ENCODE data around the gene POU3F3. TPM values are rescaled to one million over a fixed set of nuclear protein-coding genes. Genes with fewer than 3 reads are reported as not detected.

The POU3F3 gene
- total RNA-seq, 1 experiment from 2014 or later, result 0.36 TPM

DNA sequence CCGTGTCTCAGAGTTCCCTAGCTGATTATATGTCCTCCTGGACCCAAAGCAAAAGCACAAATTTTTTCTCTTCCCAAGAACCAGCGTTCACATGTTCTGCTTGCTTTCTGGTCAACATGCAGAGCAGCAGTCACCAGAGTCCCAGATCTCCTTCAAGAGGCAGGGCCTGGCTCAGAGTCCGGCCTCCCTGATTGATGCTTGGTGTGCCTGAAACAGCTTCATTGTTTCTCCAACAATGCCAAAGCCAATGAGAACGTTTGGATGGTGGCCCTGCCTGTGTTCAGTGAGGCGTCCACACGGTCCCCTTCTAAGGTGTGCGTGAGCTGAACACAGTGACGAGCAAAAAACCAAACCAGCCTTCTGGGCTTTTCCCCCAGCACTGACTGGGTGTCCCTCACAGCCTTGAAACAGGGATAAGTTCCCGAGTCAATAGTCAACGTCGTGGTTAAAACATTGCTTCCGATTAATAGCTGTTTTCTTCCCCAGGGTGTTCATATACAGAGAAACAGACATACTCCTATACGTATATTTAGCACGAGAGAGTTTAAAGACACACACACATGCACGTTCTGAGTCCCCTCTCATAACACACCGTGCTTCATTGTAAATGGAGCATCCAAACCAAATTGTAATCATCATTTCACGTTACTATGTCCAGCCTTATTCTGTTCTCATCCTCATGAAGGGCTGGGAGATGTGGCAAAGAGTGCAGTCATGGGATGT lies 19.3 kb upstream of the POU3F3 start:
- CTCF ChIA-PET, result no interaction called here
- no peak for ATAC-seq

DNA sequence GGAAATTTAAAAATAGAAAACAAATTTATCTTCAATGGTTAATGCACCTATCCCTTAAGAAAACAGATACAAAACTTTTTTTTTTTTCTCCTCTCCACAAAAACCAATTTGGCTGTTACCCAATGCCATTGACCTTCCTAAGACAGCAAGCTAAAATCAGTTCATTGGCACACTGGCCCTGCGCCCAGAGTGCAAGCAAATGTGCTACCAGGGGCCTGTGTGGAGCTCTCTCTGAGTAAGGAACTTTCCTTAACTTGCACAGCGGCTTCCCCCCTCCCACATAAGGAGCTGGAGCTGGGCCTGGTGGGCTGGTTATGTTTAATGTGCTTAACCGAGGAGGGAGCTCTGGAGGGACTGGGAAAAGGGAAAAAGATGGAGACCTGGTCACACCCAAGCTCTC lies 17.6 kb upstream of the POU3F3 start:
- DNase-seq (ENCODE audit: low read depth, low spot score), result no peak
- Histone ChIP-seq H3K4me3 (ENCODE audit: low read depth in 2 of 2, low read length in 2 of 2) (no peak overlapping the region), H3K9me3 (ENCODE audit: control insufficient read depth, insufficient read depth, low read depth, low read length) (no peaks in the 10 kb centered on the region), H3K4me1 (ENCODE audit: control insufficient read depth, insufficient read depth, low read length) (no peaks in the 10 kb centered on the region), H3K27me3 (ENCODE audit: control insufficient read depth, insufficient read depth, low read length) (peaks cover 4% of the 10 kb centered on the region), H3K27ac (ENCODE audit: low read length) (no peak overlapping the region), H3K36me3 (ENCODE audit: control insufficient read depth, insufficient read depth, low read length) (no peaks in the 10 kb centered on the region)
- intact Hi-C loops (cut with micrococcal nuclease; ENCODE audit: unreplicated experiment) (no loop called here), in situ Hi-C loops (cut with HindIII; ENCODE audit: low pct_unique_long_range_greater_than_20kb, low sequenced_read_pairs) (no loop called here)
- ATAC-seq, result no peak
- TF ChIP-seq POLR2AphosphoS5 (IDR thresholded peaks at IDR 0.05; ENCODE audit: low read depth, low read length), result no peak
- TF ChIP-seq, protein P1, sequence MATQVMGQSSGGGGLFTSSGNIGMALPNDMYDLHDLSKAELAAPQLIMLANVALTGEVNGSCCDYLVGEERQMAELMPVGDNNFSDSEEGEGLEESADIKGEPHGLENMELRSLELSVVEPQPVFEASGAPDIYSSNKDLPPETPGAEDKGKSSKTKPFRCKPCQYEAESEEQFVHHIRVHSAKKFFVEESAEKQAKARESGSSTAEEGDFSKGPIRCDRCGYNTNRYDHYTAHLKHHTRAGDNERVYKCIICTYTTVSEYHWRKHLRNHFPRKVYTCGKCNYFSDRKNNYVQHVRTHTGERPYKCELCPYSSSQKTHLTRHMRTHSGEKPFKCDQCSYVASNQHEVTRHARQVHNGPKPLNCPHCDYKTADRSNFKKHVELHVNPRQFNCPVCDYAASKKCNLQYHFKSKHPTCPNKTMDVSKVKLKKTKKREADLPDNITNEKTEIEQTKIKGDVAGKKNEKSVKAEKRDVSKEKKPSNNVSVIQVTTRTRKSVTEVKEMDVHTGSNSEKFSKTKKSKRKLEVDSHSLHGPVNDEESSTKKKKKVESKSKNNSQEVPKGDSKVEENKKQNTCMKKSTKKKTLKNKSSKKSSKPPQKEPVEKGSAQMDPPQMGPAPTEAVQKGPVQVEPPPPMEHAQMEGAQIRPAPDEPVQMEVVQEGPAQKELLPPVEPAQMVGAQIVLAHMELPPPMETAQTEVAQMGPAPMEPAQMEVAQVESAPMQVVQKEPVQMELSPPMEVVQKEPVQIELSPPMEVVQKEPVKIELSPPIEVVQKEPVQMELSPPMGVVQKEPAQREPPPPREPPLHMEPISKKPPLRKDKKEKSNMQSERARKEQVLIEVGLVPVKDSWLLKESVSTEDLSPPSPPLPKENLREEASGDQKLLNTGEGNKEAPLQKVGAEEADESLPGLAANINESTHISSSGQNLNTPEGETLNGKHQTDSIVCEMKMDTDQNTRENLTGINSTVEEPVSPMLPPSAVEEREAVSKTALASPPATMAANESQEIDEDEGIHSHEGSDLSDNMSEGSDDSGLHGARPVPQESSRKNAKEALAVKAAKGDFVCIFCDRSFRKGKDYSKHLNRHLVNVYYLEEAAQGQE (IDR thresholded peaks at IDR 0.05; ENCODE audit: insufficient read depth in 1 of 2, low read depth in 2 of 2, low read length in 1 of 2), result no peak
- TF ChIP-seq, protein P2, sequence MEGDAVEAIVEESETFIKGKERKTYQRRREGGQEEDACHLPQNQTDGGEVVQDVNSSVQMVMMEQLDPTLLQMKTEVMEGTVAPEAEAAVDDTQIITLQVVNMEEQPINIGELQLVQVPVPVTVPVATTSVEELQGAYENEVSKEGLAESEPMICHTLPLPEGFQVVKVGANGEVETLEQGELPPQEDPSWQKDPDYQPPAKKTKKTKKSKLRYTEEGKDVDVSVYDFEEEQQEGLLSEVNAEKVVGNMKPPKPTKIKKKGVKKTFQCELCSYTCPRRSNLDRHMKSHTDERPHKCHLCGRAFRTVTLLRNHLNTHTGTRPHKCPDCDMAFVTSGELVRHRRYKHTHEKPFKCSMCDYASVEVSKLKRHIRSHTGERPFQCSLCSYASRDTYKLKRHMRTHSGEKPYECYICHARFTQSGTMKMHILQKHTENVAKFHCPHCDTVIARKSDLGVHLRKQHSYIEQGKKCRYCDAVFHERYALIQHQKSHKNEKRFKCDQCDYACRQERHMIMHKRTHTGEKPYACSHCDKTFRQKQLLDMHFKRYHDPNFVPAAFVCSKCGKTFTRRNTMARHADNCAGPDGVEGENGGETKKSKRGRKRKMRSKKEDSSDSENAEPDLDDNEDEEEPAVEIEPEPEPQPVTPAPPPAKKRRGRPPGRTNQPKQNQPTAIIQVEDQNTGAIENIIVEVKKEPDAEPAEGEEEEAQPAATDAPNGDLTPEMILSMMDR (IDR thresholded peaks at IDR 0.05), result no peak
- BruUV-seq (replicated peaks), result no TSS peak
- CTCF ChIA-PET, result no interaction called here
- POLR2A ChIA-PET, result no interaction called here

More for the DNA sequence above, 19.3 kb upstream of the POU3F3 start:
- no peak for DNase-seq (ENCODE audit: low read depth, low spot score)
- POLR2A ChIA-PET, result no interaction called here
- no TSS peak for BruUV-seq (replicated peaks)
- in situ Hi-C loops (cut with HindIII; ENCODE audit: low pct_unique_long_range_greater_than_20kb, low sequenced_read_pairs), result no loop called here
- intact Hi-C loops (cut with micrococcal nuclease; ENCODE audit: unreplicated experiment), result no loop called here
- no peak overlapping the region for H3K27ac ChIP-seq (ENCODE audit: low read length)
- H3K36me3 ChIP-seq (ENCODE audit: control insufficient read depth, insufficient read depth, low read length), result no peaks in the 10 kb centered on the region
- H3K4me3 ChIP-seq (ENCODE audit: low read depth in 2 of 2, low read length in 2 of 2), result no peak overlapping the region
- TF ChIP-seq POLR2AphosphoS5 (IDR thresholded peaks at IDR 0.05; ENCODE audit: low read depth, low read length), result no peak
- no peak for TF ChIP-seq SIN3A (IDR thresholded peaks at IDR 0.05; ENCODE audit: borderline replicate concordance, insufficient read depth, low read depth, low read length)
- TF ChIP-seq, protein P2 (IDR thresholded peaks at IDR 0.05), result no peak
- TF ChIP-seq, protein P1 (IDR thresholded peaks at IDR 0.05; ENCODE audit: insufficient read depth in 1 of 2, low read depth in 2 of 2, low read length in 1 of 2), result no peak
- no peak for TF ChIP-seq TCF7L2 (IDR thresholded peaks at IDR 0.05; ENCODE audit: low read depth, low read length)
- H3K9me3 ChIP-seq (ENCODE audit: control insufficient read depth, insufficient read depth, low read depth, low read length), result no peaks in the 10 kb centered on the region
- peaks cover 2% of the 10 kb centered on the region; the same call in 1 of the 2 replicates for H3K27me3 ChIP-seq (ENCODE audit: control insufficient read depth, insufficient read depth, low read length)
- H3K4me1 ChIP-seq (ENCODE audit: control insufficient read depth, insufficient read depth, low read length), result no peaks in the 10 kb centered on the region

Measured in Panc1 (cell line).